Neuronal stem cell (in vitro differentiated cells): Measurements from ENCODE around the gene ETFA.

ENCODE experiments used
- DNase-seq: peaks from one replicate; pipeline ENCODE4 v3.0.0-alpha.2; 2013; ENCODE audit warnings: low spot score
- H2AFZ ChIP-seq: one replicate; pipeline ENCODE4 v1.6.1; 2013; ENCODE audit warnings: mild to moderate bottlenecking, low read length, inconsistent platforms
- H2AK5ac ChIP-seq: 2 replicates; pipeline ENCODE4 v1.6.1; 2013; ENCODE audit warnings: low read depth, mild to moderate bottlenecking, inconsistent platforms, low read length, moderate library complexity, mixed read lengths
- H2BK120ac ChIP-seq: 2 replicates; pipeline ENCODE4 v1.6.1; 2013; ENCODE audit warnings: low read depth, mild to moderate bottlenecking, inconsistent platforms, low read length, moderate library complexity, mixed read lengths
- H2BK12ac ChIP-seq: one replicate; pipeline ENCODE4 v1.6.1; 2013; ENCODE audit warnings: low read length, inconsistent platforms
- H2BK15ac ChIP-seq: 2 replicates; pipeline ENCODE4 v1.6.1; 2013; ENCODE audit warnings: mild to moderate bottlenecking, low read length, inconsistent platforms, mixed read lengths
- H2BK5ac ChIP-seq: one replicate; pipeline ENCODE4 v1.6.1; 2013; ENCODE audit warnings: inconsistent platforms, mild to moderate bottlenecking, low read length, moderate library complexity
- H3K14ac ChIP-seq: one replicate; pipeline ENCODE4 v1.6.1; 2013; ENCODE audit warnings: low read length, inconsistent platforms
- H3K18ac ChIP-seq: 2 replicates; pipeline ENCODE4 v1.6.1; 2013; ENCODE audit warnings: low read length, inconsistent platforms
- H3K23ac ChIP-seq: 2 replicates; pipeline ENCODE4 v1.6.1; 2013; ENCODE audit warnings: low read depth, mild to moderate bottlenecking, mixed read lengths, low read length, inconsistent platforms; ENCODE audit not compliant: poor library complexity
- H3K27ac ChIP-seq: replicated peaks from 3 replicates; pipeline ENCODE4 v1.5.1; 2013; ENCODE audit warnings: low read length, inconsistent platforms
- H3K27me3 ChIP-seq, 3 experiments: 2 replicates each; pipeline ENCODE4 v1.6.1; 2013; ENCODE audit warnings: low read length in 3 of 3, mild to moderate bottlenecking in 2 of 3, inconsistent platforms in 1 of 3, low read depth in 1 of 3, mixed read lengths in 1 of 3, moderate library complexity in 1 of 3; ENCODE audit not compliant: control insufficient read depth in 3 of 3, insufficient read depth in 3 of 3
- H3K36me3 ChIP-seq, 2 donors: replicated peaks in 1 of 2; 2 replicates each; pipeline ENCODE4 v1.6.1; 2013; ENCODE audit warnings: low read length in 2 of 2; ENCODE audit not compliant: control insufficient read depth in 2 of 2, insufficient read depth in 2 of 2
- H3K4ac ChIP-seq: 2 replicates; pipeline ENCODE4 v1.6.1; 2013; ENCODE audit warnings: inconsistent platforms, mild to moderate bottlenecking, low read length, moderate library complexity
- H3K4me1 ChIP-seq, 2 donors: 1 replicate in 1 of 2; 2 replicates in 1 of 2; pipeline ENCODE4 v1.6.1; 2013; ENCODE audit warnings: low read length in 2 of 2, low read depth in 1 of 2; ENCODE audit not compliant: control insufficient read depth in 2 of 2, insufficient read depth in 1 of 2
- H3K4me2 ChIP-seq: one replicate; pipeline ENCODE4 v1.6.1; 2013; ENCODE audit warnings: mild to moderate bottlenecking, low read length, inconsistent platforms; ENCODE audit not compliant: insufficient read depth, poor library complexity, severe bottlenecking
- H3K4me3 ChIP-seq, 2 donors: 2 replicates each; pipeline ENCODE4 v1.5.1; 2013; ENCODE audit warnings: low read length in 2 of 2, mild to moderate bottlenecking in 2 of 2, inconsistent platforms in 1 of 2, moderate library complexity in 1 of 2
- H3K79me1 ChIP-seq: one replicate; pipeline ENCODE4 v1.6.1; 2013; ENCODE audit warnings: low read depth, mild to moderate bottlenecking, inconsistent platforms, low read length, moderate library complexity
- H3K9ac ChIP-seq: one replicate; pipeline ENCODE4 v1.6.1; 2013; ENCODE audit warnings: mild to moderate bottlenecking, low read depth, low read length, inconsistent platforms; ENCODE audit not compliant: poor library complexity
- H3K9me3 ChIP-seq, 2 donors: replicated peaks in 1 of 2; 2 replicates each; pipeline versions ENCODE3 to v1.6.1; 2013; ENCODE audit warnings: low read length in 2 of 2, mild to moderate bottlenecking in 2 of 2, inconsistent platforms in 1 of 2, low read depth in 1 of 2, mixed read lengths in 1 of 2, moderate library complexity in 1 of 2; ENCODE audit not compliant: control insufficient read depth in 2 of 2, insufficient read depth in 1 of 2
- H4K8ac ChIP-seq: one replicate; pipeline ENCODE4 v1.6.1; 2013; ENCODE audit warnings: low read depth, mild to moderate bottlenecking, inconsistent platforms, low read length, moderate library complexity
- H4K91ac ChIP-seq: one replicate; pipeline ENCODE4 v1.6.1; 2013; ENCODE audit warnings: low read length, low read depth, mild to moderate bottlenecking, inconsistent platforms; ENCODE audit not compliant: poor library complexity
- WGBS, 2 donors: extraction: QIAGEN DNeasy Blood & Tissue Kit; methylation state at CpG; one replicate each; pipeline ENCODE4 v1.1.7; 2013; ENCODE audit warnings: missing lambda C conversion rate in 2 of 2, mixed read lengths in 1 of 2; ENCODE audit not compliant: insufficient read length in 2 of 2, insufficient replicate concordance in 1 of 2; ENCODE audit errors: extremely low coverage in 2 of 2; 5-methylcytosine and 5-hydroxymethylcytosine counted together

ETFA gene

GRCh38 chr15:76197703-76198455 is 113.4 kb downstream of the ETFA start:
- peaks cover 7 to 21% of the 10 kb centered on the region in 2 donors for H3K4me1 ChIP-seq
- H3K4ac ChIP-seq, result no peak overlapping the region
- peak overlapping the region; percentile 29 for H3K23ac ChIP-seq
- no peak overlapping the region for H4K8ac ChIP-seq
- peak overlapping the region; percentile 15 for H3K14ac ChIP-seq
- H2BK12ac ChIP-seq, result no peak overlapping the region
- no peak for DNase-seq
- peak overlapping the region; percentile 54 for H4K91ac ChIP-seq
- no peak overlapping the region for H3K27ac ChIP-seq
- H3K79me1 ChIP-seq, result no peaks in the 10 kb centered on the region
- WGBS, 2 donors, result no CpG with 5 or more reads among the region's 8 CpGs
- H3K27me3 ChIP-seq, result no peaks in the 10 kb centered on the region
- H2AFZ ChIP-seq, result no peak overlapping the region
- H2BK15ac ChIP-seq, result no peak overlapping the region
- H3K36me3 ChIP-seq, result no peaks in the 10 kb centered on the region
- no peak overlapping the region for H3K9ac ChIP-seq
- H3K18ac ChIP-seq, result peak overlapping the region; percentile 63
- no peak overlapping the region for H2AK5ac ChIP-seq
- no peaks in the 10 kb centered on the region for H3K9me3 ChIP-seq
- no peak overlapping the region for H2BK5ac ChIP-seq
- no peak overlapping the region for H3K4me3 ChIP-seq
- no peak overlapping the region for H3K4me2 ChIP-seq
- no peak overlapping the region for H2BK120ac ChIP-seq

GRCh38 chr15:76196269-76197231 is 114.7 kb downstream of the ETFA start:
- DNase-seq, result no peak
- no CpG with 5 or more reads among the region's 18 CpGs for WGBS, 2 donors

DNA sequence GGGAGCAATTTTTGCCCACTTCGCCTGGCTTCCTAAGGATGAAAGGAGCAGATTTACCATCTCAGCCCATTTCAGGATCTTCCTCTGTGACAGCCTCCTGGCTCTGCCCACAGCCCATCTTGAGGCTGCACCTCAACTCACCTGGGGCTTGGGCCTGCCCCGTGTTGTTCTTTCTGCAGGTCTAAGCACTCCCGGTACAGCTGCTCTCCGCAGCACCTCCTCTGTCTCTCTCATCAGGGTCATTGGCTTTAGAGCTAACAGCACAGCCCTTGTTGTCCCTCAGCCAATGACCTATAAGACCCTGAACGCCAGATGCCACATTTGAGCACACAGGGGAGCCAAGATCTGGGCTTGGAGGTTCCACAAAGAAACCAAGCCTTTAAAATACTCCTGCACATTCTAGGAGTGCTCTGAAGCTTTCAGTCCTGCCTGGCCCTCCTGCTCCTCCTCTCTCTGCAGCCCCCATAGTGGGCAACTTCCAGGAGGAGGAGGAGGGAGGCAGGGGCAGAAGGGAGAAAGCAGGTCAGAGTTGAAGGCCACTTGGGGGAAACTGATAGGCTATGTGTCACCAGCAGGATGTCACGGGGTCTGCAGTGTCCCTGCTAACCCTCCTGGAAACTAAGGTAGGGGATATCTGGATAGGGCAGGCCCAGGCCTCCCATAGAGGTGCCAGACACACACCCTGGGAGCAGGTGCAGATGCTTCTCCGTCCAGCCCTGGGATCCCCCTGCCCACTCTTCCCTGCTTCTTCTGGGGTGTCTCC is 115.6 kb downstream of the ETFA start:
- Histone ChIP-seq H3K18ac (no peak overlapping the region), H2BK12ac (no peak overlapping the region), H3K27me3 (no peaks in the 10 kb centered on the region), H3K79me1 (no peaks in the 10 kb centered on the region), H3K9me3 (no peaks in the 10 kb centered on the region), H3K27ac (no peak overlapping the region), H4K8ac (no peak overlapping the region), H3K4me1 (peaks cover 7 to 21% of the 10 kb centered on the region in 2 donors), H2AFZ (no peak overlapping the region), H3K36me3 (no peaks in the 10 kb centered on the region), H3K14ac (peak overlapping the region; percentile 5), H3K4me2 (no peak overlapping the region), H3K4ac (no peak overlapping the region), H2AK5ac (no peak overlapping the region), H2BK5ac (no peak overlapping the region), H3K4me3 (no peak overlapping the region), H3K9ac (no peak overlapping the region), H2BK120ac (no peak overlapping the region), H3K23ac (peak overlapping the region; percentile 30), H2BK15ac (no peak overlapping the region), H4K91ac (no peak overlapping the region)
- WGBS, 2 donors, result no CpG with 5 or more reads among the region's 7 CpGs
- DNase-seq, result no peak

More at GRCh38 chr15:76196269-76197231, 114.7 kb downstream of the ETFA start:
- Histone ChIP-seq H3K9me3 (no peaks in the 10 kb centered on the region), H3K4ac (no peak overlapping the region), H2BK5ac (no peak overlapping the region), H3K27me3 (no peaks in the 10 kb centered on the region), H2BK12ac (no peak overlapping the region), H2BK120ac (no peak overlapping the region), H3K36me3 (no peaks in the 10 kb centered on the region), H2AK5ac (peak overlapping the region; percentile 60), H3K4me1 (peaks cover 7 to 21% of the 10 kb centered on the region in 2 donors), H3K14ac (peak overlapping the region; percentile 43), H3K18ac (peak overlapping the region; percentile 21), H4K8ac (no peak overlapping the region), H3K27ac (no peak overlapping the region), H3K23ac (peak overlapping the region; percentile 30), H3K4me3 (no peak overlapping the region), H3K4me2 (no peak overlapping the region), H4K91ac (no peak overlapping the region), H2BK15ac (no peak overlapping the region), H2AFZ (peak overlapping the region; percentile 69), H3K79me1 (no peaks in the 10 kb centered on the region), H3K9ac (no peak overlapping the region)
